Erythroblast (primary cell): Measurements from ENCODE around the gene SLC66A3.

Source experiments
- GATA1 ChIP-seq: IDR thresholded peaks from 2 replicates; pipeline ENCODE4 v1.6.1; 2011; ENCODE audit warnings: low read depth, mild to moderate bottlenecking, control low read depth, low read length, moderate library complexity
- POLR2A ChIP-seq: IDR thresholded peaks from 2 replicates; pipeline ENCODE4 v1.6.1; 2011; ENCODE audit warnings: mild to moderate bottlenecking, low read length

DNA sequence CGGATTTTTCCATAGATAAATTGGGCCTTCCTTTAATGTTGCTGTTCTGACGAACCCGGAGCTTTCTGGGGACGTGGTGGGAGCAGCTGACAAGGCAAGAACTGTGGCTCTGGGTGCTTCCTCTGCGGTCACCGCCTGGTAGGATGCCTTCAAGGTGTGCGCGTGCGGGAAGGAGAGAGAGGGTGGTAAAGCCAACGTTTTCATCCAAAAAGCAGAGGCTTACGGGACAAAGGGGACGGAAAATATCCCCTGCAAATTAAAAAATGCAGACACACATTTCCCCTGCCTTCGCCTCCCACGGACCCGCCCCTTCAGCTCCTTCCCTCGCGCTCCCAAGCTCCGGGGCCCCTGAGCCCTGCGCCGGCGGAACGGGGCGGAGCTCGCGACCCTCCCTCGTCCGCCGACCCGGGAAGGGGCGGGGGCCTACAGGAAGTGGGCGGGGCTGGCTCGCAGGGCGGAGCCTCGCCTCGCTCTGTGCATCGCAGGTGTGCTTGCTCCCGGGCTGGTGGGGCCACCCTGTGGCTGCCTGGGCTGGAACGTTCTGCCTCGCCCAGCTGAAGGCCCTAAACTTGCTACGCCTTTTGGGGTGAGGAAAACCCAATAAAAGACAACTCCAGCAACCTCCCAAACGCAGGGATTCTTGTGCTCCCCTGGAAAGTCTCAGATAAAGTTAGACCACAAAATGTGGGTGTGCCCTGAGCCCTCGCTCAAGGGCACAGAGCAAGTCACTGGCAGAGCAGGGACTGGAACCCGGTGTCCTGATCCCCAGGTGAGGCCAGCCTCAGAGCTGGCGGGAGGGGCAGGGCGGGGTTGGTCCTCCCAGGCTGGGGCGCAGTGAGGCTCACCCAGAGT is 25.4 kb upstream of the SLC66A3 start:
- no peak for TF ChIP-seq POLR2A
- no peak for TF ChIP-seq GATA1
